Activated naive CD4-positive, alpha-beta T cell treated with anti-CD3 and anti-CD28 coated beads, Interleukin-2, amount 10 ng/mL, durations not matched to agents 5 hours and 36 hours (primary cell): Measurements from ENCODE around the gene C16orf86. TPM values are rescaled to one million over a fixed set of nuclear protein-coding genes. Genes with fewer than 3 reads are reported as not detected.

Experiments used
- total RNA-seq, 2 experiments: library from RNA; stranded (reverse); gene quantifications; one replicate each; pipeline ENCODE4 v1.2.3, GENCODE V29; 2021

Gene C16orf86
- total RNA-seq: 1 to 10 TPM; 4.8 to 6.1 TPM

GRCh38 chr16:67666559-67667452 is at the start of gene C16orf86, which contains the start of gene ENKD1:
TSS of gene C16orf86 (plus strand) at chr16:67666814. CDS start at chr16:67666971, 157 bp downstream.
TSS of gene ENKD1 (minus strand) at chr16:67666750. CDS start at chr16:67666442, 308 bp downstream.

GRCh38 chr16:67659675-67660563 is 6.7 kb upstream of the C16orf86 start, which contains the start of gene ACD:
TSS of gene ACD (minus strand) at chr16:67660260. CDS start at chr16:67660220, 40 bp downstream.

GRCh38 chr16:67660564-67661028 is 6.0 kb upstream of the C16orf86 start, which contains the start of gene PARD6A:
TSS of gene PARD6A (plus strand) at chr16:67660960. CDS start at chr16:67661039, 79 bp downstream.

Other genes starting within 250 kb of the C16orf86 start
- not detected for gene HSD11B2, start 235.7 kb upstream of the C16orf86 start, total RNA-seq
- gene ATP6V0D1, start 185.7 kb upstream of the C16orf86 start, total RNA-seq: 10 to 100 TPM; 52.9 to 56.5 TPM
- not detected for gene AGRP, start 183.3 kb upstream of the C16orf86 start, total RNA-seq
- gene RIPOR1, start 138.0 kb upstream of the C16orf86 start, total RNA-seq: 10 to 100 TPM; 21.9 to 30.4 TPM
- 10 to 100 TPM; 73.3 to 74.7 TPM for gene CTCF, start 104.3 kb upstream of the C16orf86 start, total RNA-seq
- 100 to 1,000 TPM; 179 to 189 TPM for gene CARMIL2, start 21.7 kb upstream of the C16orf86 start, total RNA-seq
- 10 to 100 TPM; 34.5 TPM for gene ACD, start 6.6 kb upstream of the C16orf86 start, total RNA-seq
- 10 to 100 TPM; 12.0 to 12.8 TPM for gene PARD6A, start 5.9 kb upstream of the C16orf86 start, total RNA-seq
- 1 to 10 TPM; 6.8 to 8.4 TPM for gene ENKD1, start 64 bp upstream of the C16orf86 start, total RNA-seq
- 10 to 100 TPM; 14.3 to 14.8 TPM for gene GFOD2, start 52.5 kb downstream of the C16orf86 start, total RNA-seq
- gene RANBP10, start 139.7 kb downstream of the C16orf86 start, total RNA-seq: 10 to 100 TPM; 24.3 to 28.0 TPM
- under 1 TPM; 0.35 to 0.51 TPM for gene TSNAXIP1, start 140.1 kb downstream of the C16orf86 start, total RNA-seq
- gene THAP11, start 175.5 kb downstream of the C16orf86 start, total RNA-seq: 10 to 100 TPM; 42.1 to 42.6 TPM
- 100 to 1,000 TPM in 1 of 2 experiments, 10 to 100 TPM in 1; 99.1 to 101 TPM for gene NUTF2, start 180.1 kb downstream of the C16orf86 start, total RNA-seq
- gene CENPT, start 180.9 kb downstream of the C16orf86 start, total RNA-seq: 10 to 100 TPM; 55.1 to 62.1 TPM
- gene EDC4, start 206.2 kb downstream of the C16orf86 start, total RNA-seq: 100 to 1,000 TPM in 1 of 2 experiments, 10 to 100 TPM in 1; 95.0 to 104 TPM
- 1 to 10 TPM; 1.3 to 2.0 TPM for gene NRN1L, start 218.1 kb downstream of the C16orf86 start, total RNA-seq
- 10 to 100 TPM; 19.8 to 22.2 TPM for gene PSKH1, start 226.4 kb downstream of the C16orf86 start, total RNA-seq